Adrenal gland (tissue), 12 donors: ENCODE data around the gene UBR1. TPM values are rescaled to one million over a fixed set of nuclear protein-coding genes. Genes with fewer than 3 reads are reported as not detected.

Experiments used
- DNase-seq, 7 donors: peaks; one replicate each; pipeline ENCODE4 v3.0.0-alpha.2; 2019 to 2020
- H3K27ac ChIP-seq, 5 donors: fragments of 200-600 bp; sonication (generic) in 4 of 5; 1 replicate in 3 of 5; 2 replicates in 2 of 5; pipeline versions ENCODE4 v1.5.1 to v1.8.0; 2016 to 2020; ENCODE audit warnings: mild to moderate bottlenecking in 1 of 5
- H3K27me3 ChIP-seq: fragments of 200-600 bp; 2 replicates; pipeline ENCODE4 v1.8.0; 2021
- H3K36me3 ChIP-seq, 2 donors: fragments of 200-600 bp; replicated peaks in 1 of 2; 1 replicate in 1 of 2; 2 replicates in 1 of 2; pipeline versions ENCODE4 v1.5.1 to v1.8.0; 2018 to 2022
- H3K4me1 ChIP-seq, 2 donors: fragments of 200-600 bp; replicated peaks in 1 of 2; 1 replicate in 1 of 2; 2 replicates in 1 of 2; pipeline versions ENCODE4 v1.5.1 to v1.8.0; 2018 to 2021
- H3K4me3 ChIP-seq, 4 donors: fragments of 200-600 bp; sonication (generic) in 3 of 4; one replicate each; pipeline ENCODE4 v1.5.1; 2016 to 2018
- H3K9me3 ChIP-seq, 3 donors: fragments of 200-600 bp; sonication (generic) in 1 of 3; replicated peaks in 1 of 3; 1 replicate in 2 of 3; 2 replicates in 1 of 3; pipeline versions ENCODE4 v1.5.1 to v1.8.0; 2016 to 2021
- POLR2A ChIP-seq, 2 donors: fragments of 450-650 bp; IDR thresholded peaks; one replicate each; pipeline ENCODE4 v1.6.1; 2017; ENCODE audit warnings: antibody characterized with exemption in 2 of 2, mild to moderate bottlenecking in 2 of 2, moderate library complexity in 1 of 2
- WGBS, 4 donors: extraction: QIAGEN DNeasy Blood & Tissue Kit in 2 of 4; methylation state at CpG; one replicate each; pipeline versions ENCODE4 v1.1.5 to v1.1.7; 2013 to 2017; 5-methylcytosine and 5-hydroxymethylcytosine counted together
- intact Hi-C, 2 donors: fragments of 100-400 bp; cut with DNase I; formaldehyde crosslinking; loops; one replicate each; pipeline versions ENCODE4 v1.14.1 to v1.15.0; 2022 to 2023
- polyA plus RNA-seq, 3 donors: library from polyadenylated mRNA; stranded (reverse); fragments of 200-250 nt in 2 of 3; fragments of 350-450 nt in 1 of 3; fragmentation: Illumina TruSeq in 1 of 3; extraction: RNeasy Lipid Tissue Mini Kit (QIAGEN cat#74804) in 1 of 3; gene quantifications; one replicate each; pipeline ENCODE4 v1.2.3, GENCODE V29; 2013 to 2014
- total RNA-seq, 9 donors: library from RNA; depleted of rRNA in 4 of 9; stranded (reverse); fragments of >200 nt in 4 of 9; fragments of 120-200 nt in 1 of 9; fragmentation: NEBNext Ultra II Directional in 1 of 9; extraction: Animal tissue kit (Norgen Biotek cat#: 25700) in 1 of 9; gene quantifications; one replicate each; pipeline versions ENCODE4 v1.1.0 to v1.2.4, GENCODE V29; 2013 to 2023
- TF ChIP-seq, protein P1 (sequence below), 6 experiments: fragments of 450-650 bp in 4 of 6; fragments of 200-600 bp in 2 of 6; sonication (generic) in 1 of 6; IDR thresholded peaks; 1 replicate in 5 of 6; 2 replicates in 1 of 6; pipeline versions ENCODE4 v1.5.1 to v1.8.0; 2016 to 2021; ENCODE audit warnings: antibody characterized with exemption in 6 of 6, mild to moderate bottlenecking in 2 of 6, moderate library complexity in 1 of 6
- donor health status: healthy with polysubstance abuse.
- donor health status: Bipolar disorder and iron deficiency.
- donor health status: DM: yes; HTN: yes; CAD: no.
- donor health status: DM: no; HTN: no; CAD: no.
- donor health status: DM: no; HTN: no; CAD: no.
- donor health status: DM: yes; HTN: yes; CAD: no.

Gene UBR1
- total and polyA plus RNA-seq, 12 donors = 3.9 to 37.9 (median 21.6) TPM

DNA sequence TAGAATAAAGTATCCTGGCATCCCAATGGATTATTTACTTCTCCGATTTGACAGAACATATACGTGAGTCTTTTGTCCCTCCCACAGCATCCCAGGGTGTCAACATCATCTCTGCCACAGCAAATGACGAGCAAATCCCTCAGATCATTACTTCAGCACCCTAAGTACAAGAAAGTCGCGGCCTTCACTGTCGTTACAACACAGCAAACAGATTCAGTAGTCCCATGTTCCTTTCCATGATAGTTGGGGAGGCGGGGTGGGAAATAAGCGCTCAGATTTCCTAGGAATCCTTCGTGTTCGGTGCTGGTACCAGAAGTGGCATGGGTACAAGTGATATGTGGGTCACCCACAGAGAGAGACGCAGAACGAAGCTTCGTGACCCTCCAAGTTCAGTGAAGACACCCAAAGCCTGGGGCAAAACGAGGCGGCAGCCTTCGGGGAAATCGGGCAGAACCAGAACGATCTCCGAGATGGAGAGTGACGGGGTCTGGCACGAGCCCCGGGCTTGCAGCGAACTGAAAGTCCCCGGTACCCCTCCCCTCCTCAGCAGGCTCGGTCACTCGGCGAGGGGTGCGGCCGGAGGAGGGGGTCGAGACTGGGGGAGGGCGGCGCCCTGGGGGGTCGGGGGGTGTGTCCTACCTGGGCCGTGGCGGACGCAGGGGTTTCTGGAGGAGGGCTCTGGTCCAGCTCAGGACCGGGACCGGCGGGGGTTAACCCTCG, 185.9 kb downstream of the UBR1 start:
- peaks cover 9 to 31% of the 10 kb centered on the region in 2 donors for H3K4me1 ChIP-seq
- no peaks in the 10 kb centered on the region for H3K9me3 ChIP-seq
- no peaks in the 10 kb centered on the region for H3K36me3 ChIP-seq
- TF ChIP-seq, protein P1, sequence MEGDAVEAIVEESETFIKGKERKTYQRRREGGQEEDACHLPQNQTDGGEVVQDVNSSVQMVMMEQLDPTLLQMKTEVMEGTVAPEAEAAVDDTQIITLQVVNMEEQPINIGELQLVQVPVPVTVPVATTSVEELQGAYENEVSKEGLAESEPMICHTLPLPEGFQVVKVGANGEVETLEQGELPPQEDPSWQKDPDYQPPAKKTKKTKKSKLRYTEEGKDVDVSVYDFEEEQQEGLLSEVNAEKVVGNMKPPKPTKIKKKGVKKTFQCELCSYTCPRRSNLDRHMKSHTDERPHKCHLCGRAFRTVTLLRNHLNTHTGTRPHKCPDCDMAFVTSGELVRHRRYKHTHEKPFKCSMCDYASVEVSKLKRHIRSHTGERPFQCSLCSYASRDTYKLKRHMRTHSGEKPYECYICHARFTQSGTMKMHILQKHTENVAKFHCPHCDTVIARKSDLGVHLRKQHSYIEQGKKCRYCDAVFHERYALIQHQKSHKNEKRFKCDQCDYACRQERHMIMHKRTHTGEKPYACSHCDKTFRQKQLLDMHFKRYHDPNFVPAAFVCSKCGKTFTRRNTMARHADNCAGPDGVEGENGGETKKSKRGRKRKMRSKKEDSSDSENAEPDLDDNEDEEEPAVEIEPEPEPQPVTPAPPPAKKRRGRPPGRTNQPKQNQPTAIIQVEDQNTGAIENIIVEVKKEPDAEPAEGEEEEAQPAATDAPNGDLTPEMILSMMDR (IDR thresholded peaks at IDR 0.05) = no peak
- peak in 1 of 2 donors; percentile 24 for TF ChIP-seq POLR2A (IDR thresholded peaks at IDR 0.05)
- peak overlapping the region; percentile 45 to 92 (median 85) for H3K4me3 ChIP-seq
- intact Hi-C loops = loop anchor here in 1 of 2 donors (10.0 kb wide), 1 partner anchor 185 kb away; the partner anchor contains the start of gene CDAN1
- peak overlapping the region; percentile 35 to 94 (median 89) for H3K27ac ChIP-seq
- peak; percentile 36 to 67 (median 56) for DNase-seq
- WGBS, 4 donors = 0 to 1% (median 0%) methylated on average over 18 to 40 of the region's 40 CpGs
- no peaks in the 10 kb centered on the region for H3K27me3 ChIP-seq

DNA sequence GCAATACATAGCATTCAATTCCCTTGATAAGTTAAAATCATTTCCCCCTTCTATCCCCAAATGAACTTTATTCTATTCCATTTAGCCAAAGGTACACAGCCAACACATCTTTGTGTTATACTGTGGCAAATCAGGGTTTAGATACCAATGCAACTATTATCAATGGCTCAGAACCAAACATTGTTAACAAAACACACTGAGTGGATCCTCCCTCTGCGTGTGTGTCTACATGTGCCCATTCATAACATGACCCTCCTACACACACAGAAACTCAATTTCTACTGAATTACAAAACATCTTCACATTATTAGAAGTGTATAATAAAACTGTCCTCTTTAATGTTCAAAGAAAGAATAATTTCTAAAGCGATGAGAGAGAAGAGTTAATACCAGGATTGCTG, 186.5 kb downstream of the UBR1 start:
- Histone ChIP-seq H3K27me3 (no peaks in the 10 kb centered on the region), H3K36me3 (no peaks in the 10 kb centered on the region), H3K4me3 (peak overlapping the region in 2 of 4 donors; percentile 89 to 92), H3K27ac (peak overlapping the region in 4 of 5 donors; percentile 35 to 94 (median 89)), H3K9me3 (no peaks in the 10 kb centered on the region), H3K4me1 (peaks cover 9 to 34% of the 10 kb centered on the region in 2 donors)
- no peak for DNase-seq
- 32 to 38% (median 34%) methylated on average over 2 of the region's 2 CpGs for WGBS, 4 donors
- TF ChIP-seq POLR2A (IDR thresholded peaks at IDR 0.05) = no peak
- TF ChIP-seq, protein P1 (IDR thresholded peaks at IDR 0.05) = no peak
- intact Hi-C loops = no loop called here

DNA sequence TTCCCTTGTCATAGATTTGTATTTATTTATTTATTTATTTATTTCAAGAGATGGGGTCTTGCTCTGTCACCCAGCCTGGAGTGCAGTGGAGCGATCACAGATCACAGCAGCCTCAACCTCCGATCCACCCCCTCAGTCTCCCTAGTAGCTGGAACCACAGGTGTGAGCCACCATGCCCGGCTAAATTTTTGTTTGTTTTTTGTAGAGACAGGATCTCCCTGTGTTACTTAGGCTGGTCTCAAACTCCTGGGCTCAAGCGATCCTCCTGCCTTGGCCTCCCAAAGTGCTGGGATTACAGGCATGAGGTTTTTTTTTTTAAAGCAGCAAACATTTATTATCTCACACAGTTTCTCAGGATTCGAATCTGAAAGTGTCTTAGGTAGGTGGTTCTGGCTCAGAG, 187.8 kb downstream of the UBR1 start:
- intact Hi-C loops = no loop called here
- Histone ChIP-seq H3K27me3 (no peaks in the 10 kb centered on the region), H3K4me3 (no peak overlapping the region), H3K9me3 (no peaks in the 10 kb centered on the region), H3K27ac (no peak overlapping the region), H3K4me1 (peaks cover 9 to 34% of the 10 kb centered on the region in 2 donors), H3K36me3 (no peaks in the 10 kb centered on the region)
- TF ChIP-seq POLR2A (IDR thresholded peaks at IDR 0.05) = no peak
- TF ChIP-seq, protein P1 (IDR thresholded peaks at IDR 0.05) = no peak
- 84 to 91% (median 88%) methylated on average over 5 of the region's 5 CpGs for WGBS, 4 donors
- DNase-seq = no peak

DNA sequence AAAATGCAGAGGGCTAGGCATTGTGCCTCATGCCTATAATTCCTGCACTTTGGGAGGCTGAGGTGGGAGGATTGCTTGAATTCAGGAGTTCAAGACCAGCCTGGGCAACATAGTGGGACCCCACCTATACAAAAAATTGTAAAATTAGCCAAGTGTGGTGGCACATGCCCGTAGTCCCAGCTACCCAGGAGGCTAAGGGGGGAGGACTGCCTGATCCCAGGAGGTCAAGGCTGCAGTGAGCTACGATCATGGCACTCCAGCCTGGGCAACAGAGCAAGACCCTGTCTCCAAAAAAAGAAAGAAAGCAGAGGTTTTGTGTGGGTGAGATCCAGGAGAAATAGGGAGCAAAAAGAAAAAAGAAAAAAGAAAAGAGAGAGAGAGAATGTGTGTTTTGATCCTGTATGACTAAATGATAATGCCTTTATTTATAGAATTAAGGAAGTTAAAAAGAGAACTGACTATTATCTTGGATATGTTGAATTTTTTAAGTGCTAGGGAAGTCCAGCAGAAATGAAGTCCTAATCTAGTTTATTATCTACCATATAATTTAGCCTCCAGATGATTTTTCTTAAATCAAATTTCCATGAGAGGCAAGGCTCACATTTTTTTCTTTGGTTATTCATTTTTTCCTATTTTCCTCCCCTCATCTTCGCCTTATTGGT, 190.1 kb downstream of the UBR1 start:
- Histone ChIP-seq H3K4me1 (peaks cover 9 to 34% of the 10 kb centered on the region in 2 donors), H3K27me3 (no peaks in the 10 kb centered on the region), H3K4me3 (no peak overlapping the region), H3K9me3 (no peaks in the 10 kb centered on the region), H3K36me3 (no peaks in the 10 kb centered on the region), H3K27ac (no peak overlapping the region)
- no peak for DNase-seq
- TF ChIP-seq, protein P1 (IDR thresholded peaks at IDR 0.05) = no peak
- TF ChIP-seq POLR2A (IDR thresholded peaks at IDR 0.05) = no peak
- intact Hi-C loops = no loop called here
- WGBS, 4 donors = 63 to 75% (median 67%) methylated on average over 3 of the region's 3 CpGs
